Type B pancreatic cell (in vitro differentiated cells): Measurements from ENCODE around the gene MED27. TPM values are rescaled to one million over a fixed set of nuclear protein-coding genes. Genes with fewer than 3 reads are reported as not detected.

Experiments
- DNase-seq: peaks from one replicate; pipeline ENCODE4 v3.0.0; 2021; ENCODE audit warnings: mixed read lengths; ENCODE audit not compliant: unreplicated experiment; ENCODE audit errors: extremely low spot score
- H3K27ac Mint-ChIP-seq: 2 replicates; pipeline ENCODE4 v1.8.0; 2021; ENCODE audit warnings: mild to moderate bottlenecking, mixed read lengths
- H3K27me3 Mint-ChIP-seq: 2 replicates; pipeline ENCODE4 v1.8.0; 2021; ENCODE audit warnings: mixed read lengths
- H3K36me3 Mint-ChIP-seq: 2 replicates; pipeline ENCODE4 v1.8.0; 2021; ENCODE audit warnings: mixed read lengths
- H3K4me1 Mint-ChIP-seq: one replicate; pipeline ENCODE4 v1.8.0; 2021; ENCODE audit warnings: mixed read lengths; ENCODE audit not compliant: unreplicated experiment
- H3K4me3 Mint-ChIP-seq: 2 replicates; pipeline ENCODE4 v1.8.0; 2021; ENCODE audit warnings: mild to moderate bottlenecking, mixed read lengths
- H3K9me3 Mint-ChIP-seq: 2 replicates; pipeline ENCODE4 v1.8.0; 2021; ENCODE audit warnings: mixed read lengths
- CTCF ChIP-seq: fragments of 200-600 bp; sonication (generic); conservative IDR thresholded peaks from 2 replicates; pipeline ENCODE4 v1.5.0; 2021; ENCODE audit warnings: antibody characterized with exemption, mild to moderate bottlenecking
- long read RNA-seq: library from polyadenylated mRNA; unstranded; transcript quantifications from one replicate; pipeline ENCODE4 v2.0.0, GENCODE V29; 2020
- total RNA-seq: library from RNA; stranded (reverse); gene quantifications from 2 replicates; pipeline ENCODE4 v1.2.1, GENCODE V29; 2021; ENCODE audit warnings: low replicate concordance

MED27 gene
- total RNA-seq: 18.0 and 21.7 TPM in 2 replicates
- long read RNA-seq, transcript MED27-201 (8 exons, 1,431 nt): major isoform, 34 of 40 reads
- long read RNA-seq, partial matches to known transcripts: 1 of 40 reads
- long read RNA-seq, other reads (novel, unspliced or antisense): 5 of 40 reads

GRCh38 chr9:132079391-132080091, at the start of gene MED27:
TSS of gene MED27 (minus strand) at chr9:132079867. CDS start at chr9:132079844, 23 bp downstream.
- peaks cover 17% of the 10 kb centered on the region for H3K27me3 Mint-ChIP-seq
- H3K36me3 Mint-ChIP-seq: peaks cover 9% of the 10 kb centered on the region
- H3K4me3 Mint-ChIP-seq: peak within 1 kb of the TSS; percentile 99
- H3K4me1 Mint-ChIP-seq: peaks cover 44% of the 10 kb centered on the region
- H3K27ac Mint-ChIP-seq: peak within 1 kb of the TSS; percentile 92
- no peak for TF ChIP-seq CTCF
- no peaks in the 10 kb centered on the region for H3K9me3 Mint-ChIP-seq
- peak; percentile 87 for DNase-seq

- H3K27ac Mint-ChIP-seq: no peak overlapping the region
- DNase-seq: no peak
- H3K4me3 Mint-ChIP-seq: no peak overlapping the region
- TF ChIP-seq CTCF: no peak
- H3K36me3 Mint-ChIP-seq: no peaks in the 10 kb centered on the region
- H3K4me1 Mint-ChIP-seq: no peaks in the 10 kb centered on the region
- H3K27me3 Mint-ChIP-seq: peaks cover 96% of the 10 kb centered on the region
- H3K9me3 Mint-ChIP-seq: no peaks in the 10 kb centered on the region
Observed at GRCh38 chr9:132127888-132128534, 48.3 kb upstream of the MED27 start.

- Mint-ChIP-seq H3K27me3 (peaks cover 96% of the 10 kb centered on the region), H3K9me3 (no peaks in the 10 kb centered on the region), H3K27ac (no peak overlapping the region)
Observed at GRCh38 chr9:132126680-132127236, 47.1 kb upstream of the MED27 start.

GRCh38 chr9:132125944-132126679, 46.4 kb upstream of the MED27 start:
- H3K4me3 Mint-ChIP-seq: no peak overlapping the region
- no peak for TF ChIP-seq CTCF
- peaks cover 93% of the 10 kb centered on the region for H3K27me3 Mint-ChIP-seq
- no peaks in the 10 kb centered on the region for H3K4me1 Mint-ChIP-seq
- H3K9me3 Mint-ChIP-seq: no peaks in the 10 kb centered on the region
- DNase-seq: no peak
- no peaks in the 10 kb centered on the region for H3K36me3 Mint-ChIP-seq
- no peak overlapping the region for H3K27ac Mint-ChIP-seq

More at GRCh38 chr9:132126680-132127236, 47.1 kb upstream of the MED27 start:
- no peak overlapping the region for H3K4me3 Mint-ChIP-seq
- no peaks in the 10 kb centered on the region for H3K4me1 Mint-ChIP-seq
- H3K36me3 Mint-ChIP-seq: no peaks in the 10 kb centered on the region
- no peak for DNase-seq
- no peak for TF ChIP-seq CTCF

- TF ChIP-seq CTCF: no peak
- DNase-seq: no peak
- peaks cover 93% of the 10 kb centered on the region for H3K27me3 Mint-ChIP-seq
Observed at GRCh38 chr9:132125361-132125760, 45.7 kb upstream of the MED27 start.

More at GRCh38 chr9:132125361-132125760, 45.7 kb upstream of the MED27 start:
- H3K36me3 Mint-ChIP-seq: no peaks in the 10 kb centered on the region
- no peak overlapping the region for H3K4me3 Mint-ChIP-seq
- H3K9me3 Mint-ChIP-seq: no peaks in the 10 kb centered on the region
- no peak overlapping the region for H3K27ac Mint-ChIP-seq
- H3K4me1 Mint-ChIP-seq: no peaks in the 10 kb centered on the region
